ENCODE results near the gene AKAP8. TPM values are rescaled to one million over a fixed set of nuclear protein-coding genes. Genes with fewer than 3 reads are reported as not detected.

Gene AKAP8
- total and polyA plus RNA-seq, 12 donors, result 13.0 to 45.8 (median 29.3) TPM

Small RNAs within 50 kb of the gene (small RNA-seq; reads per million reads assigned to genes)
- gene AC005776.1, result 0 to 0.08 reads per million in 2 donors

Other genes starting within 250 kb of the AKAP8 start
- 10 to 100 TPM in 7 of 9 donors, 1 to 10 TPM in 2; 4.4 to 39.3 (median 16.3) TPM for gene NOTCH3, start 178.8 kb downstream of the AKAP8 start, total RNA-seq
- gene NOTCH3, start 178.8 kb downstream of the AKAP8 start, polyA plus RNA-seq, result 1 to 10 TPM; 3.7 to 8.9 (median 6.2) TPM
- gene EPHX3, start 147.3 kb downstream of the AKAP8 start, total RNA-seq, result 1 to 10 TPM in 1 of 9 donors, under 1 TPM in 6, not detected in 2; 0.33 to 7.5 (median 0.55) TPM
- gene EPHX3, start 147.3 kb downstream of the AKAP8 start, polyA plus RNA-seq, result under 1 TPM; 0.24 to 0.44 (median 0.31) TPM
- 100 to 1,000 TPM in 2 of 9 donors, 10 to 100 TPM in 7; 10.1 to 109 (median 40.6) TPM for gene BRD4, start 47.2 kb downstream of the AKAP8 start, total RNA-seq
- gene BRD4, start 47.2 kb downstream of the AKAP8 start, polyA plus RNA-seq, result 10 to 100 TPM; 24.5 to 58.6 (median 26.7) TPM
- gene AKAP8L, start 39.2 kb upstream of the AKAP8 start, total RNA-seq, result 100 to 1,000 TPM in 6 of 9 donors, 10 to 100 TPM in 3; 48.3 to 206 (median 125) TPM
- gene AKAP8L, start 39.2 kb upstream of the AKAP8 start, polyA plus RNA-seq, result 100 to 1,000 TPM in 2 of 3 donors, 10 to 100 TPM in 1; 60.5 to 652 (median 264) TPM
- gene WIZ, start 70.2 kb upstream of the AKAP8 start, total RNA-seq, result 10 to 100 TPM in 8 of 9 donors, 1 to 10 TPM in 1; 5.7 to 49.2 (median 32.8) TPM
- gene WIZ, start 70.2 kb upstream of the AKAP8 start, polyA plus RNA-seq, result 10 to 100 TPM in 2 of 3 donors, 1 to 10 TPM in 1; 7.9 to 48.1 (median 28.3) TPM
- 1 to 10 TPM; 1.1 to 7.6 (median 5.0) TPM for gene RASAL3, start 84.8 kb upstream of the AKAP8 start, total RNA-seq
- gene RASAL3, start 84.8 kb upstream of the AKAP8 start, polyA plus RNA-seq, result 10 to 100 TPM in 1 of 3 donors, 1 to 10 TPM in 2; 1.1 to 20.5 (median 5.7) TPM
- gene PGLYRP2, start 99.7 kb upstream of the AKAP8 start, total RNA-seq, result not detected
- gene PGLYRP2, start 99.7 kb upstream of the AKAP8 start, polyA plus RNA-seq, result not detected
- under 1 TPM in 2 of 9 donors, not detected in 7; 0.11 to 0.34 TPM for gene CYP4F22, start 128.7 kb upstream of the AKAP8 start, total RNA-seq
- gene CYP4F22, start 128.7 kb upstream of the AKAP8 start, polyA plus RNA-seq, result not detected
- not detected for gene CYP4F8, start 235.4 kb upstream of the AKAP8 start, total RNA-seq
- not detected for gene CYP4F8, start 235.4 kb upstream of the AKAP8 start, polyA plus RNA-seq